Fibroblast of the conjunctiva (primary cell): Measurements from ENCODE around the gene C19orf44.

Experiments used
- DNase-seq: peaks from one replicate; pipeline ENCODE4 v3.0.0-alpha.2; 2010; ENCODE audit warnings: low read depth

Gene C19orf44

DNA sequence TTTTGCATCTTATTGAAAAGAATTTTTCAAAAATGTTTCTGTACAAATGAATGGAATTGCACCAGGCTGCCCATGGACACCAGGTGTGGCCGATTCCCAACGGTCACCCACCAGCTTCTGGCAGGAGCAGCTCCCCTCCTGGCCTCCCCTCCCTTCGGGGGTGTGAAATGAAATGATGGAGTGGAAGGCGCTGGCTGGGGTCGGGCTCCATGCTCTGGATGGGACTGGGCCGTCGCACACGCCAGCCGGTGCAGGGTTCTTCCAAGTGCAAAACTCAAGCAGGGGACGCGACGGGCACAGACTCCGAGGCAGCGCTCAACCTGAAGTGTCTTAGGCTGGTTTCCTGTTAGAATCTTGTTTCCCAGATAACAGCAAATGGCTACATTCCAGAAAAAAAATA is 21.9 kb downstream of the C19orf44 start:
- DNase-seq = no peak

DNA sequence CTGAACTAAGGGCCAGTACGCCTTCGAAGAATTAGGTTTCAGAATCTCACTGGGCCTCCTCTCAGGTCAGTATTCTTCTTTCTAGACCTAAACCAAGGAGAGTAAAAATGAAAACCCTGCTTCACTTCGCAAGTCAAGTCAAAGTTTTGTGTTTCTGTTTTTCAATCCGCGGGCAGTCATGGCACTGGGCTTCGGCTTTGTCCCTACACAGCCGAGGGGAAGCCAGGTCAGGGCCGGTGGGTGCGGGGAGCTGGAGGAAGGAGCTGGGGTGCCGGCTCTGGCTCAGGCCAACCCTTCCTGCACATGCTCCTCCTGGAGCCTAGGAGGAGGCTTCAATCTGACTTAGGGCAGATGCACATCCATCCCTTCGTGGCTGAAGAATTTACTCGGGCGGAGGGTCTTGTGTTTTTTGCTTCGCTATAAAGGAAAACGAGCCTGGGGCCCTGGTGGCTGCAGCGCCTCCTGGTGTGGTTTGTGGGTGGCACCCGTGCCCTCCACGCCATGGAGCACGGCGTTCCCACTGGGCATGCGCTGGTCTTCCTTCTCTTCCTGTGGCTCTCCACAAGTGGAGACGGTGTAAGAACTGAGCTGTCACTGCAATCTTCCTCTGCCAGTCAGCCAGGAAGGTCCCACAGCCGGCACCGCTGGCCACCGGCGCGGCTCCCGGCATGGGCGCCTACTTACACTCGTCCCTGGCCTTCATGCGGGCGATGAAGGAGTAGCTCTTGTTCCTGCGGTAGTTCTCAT is 22.5 kb downstream of the C19orf44 start:
- no peak for DNase-seq

DNA sequence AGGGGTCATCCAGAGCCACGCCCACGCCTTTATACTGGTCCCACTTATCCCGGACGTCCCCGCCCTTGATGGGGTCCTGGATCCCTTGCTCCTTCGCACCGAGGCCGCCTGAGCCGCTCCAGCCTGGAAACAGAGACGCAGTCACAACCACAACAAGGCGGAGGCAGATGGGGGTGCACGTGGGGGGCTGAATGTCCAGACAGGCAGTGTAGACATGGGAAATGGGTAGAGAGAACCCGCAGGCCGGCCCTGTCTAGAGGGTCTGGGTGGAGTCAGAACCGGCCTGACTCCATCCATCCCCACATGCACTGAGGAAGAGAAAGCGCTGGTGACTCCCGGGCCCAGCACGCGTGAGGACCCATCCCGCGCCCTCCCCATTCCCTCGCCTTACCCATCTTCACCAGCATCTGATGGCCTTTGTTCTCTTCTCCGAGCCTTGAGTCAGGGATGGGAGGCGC is 23.1 kb downstream of the C19orf44 start:
- no peak for DNase-seq

DNA sequence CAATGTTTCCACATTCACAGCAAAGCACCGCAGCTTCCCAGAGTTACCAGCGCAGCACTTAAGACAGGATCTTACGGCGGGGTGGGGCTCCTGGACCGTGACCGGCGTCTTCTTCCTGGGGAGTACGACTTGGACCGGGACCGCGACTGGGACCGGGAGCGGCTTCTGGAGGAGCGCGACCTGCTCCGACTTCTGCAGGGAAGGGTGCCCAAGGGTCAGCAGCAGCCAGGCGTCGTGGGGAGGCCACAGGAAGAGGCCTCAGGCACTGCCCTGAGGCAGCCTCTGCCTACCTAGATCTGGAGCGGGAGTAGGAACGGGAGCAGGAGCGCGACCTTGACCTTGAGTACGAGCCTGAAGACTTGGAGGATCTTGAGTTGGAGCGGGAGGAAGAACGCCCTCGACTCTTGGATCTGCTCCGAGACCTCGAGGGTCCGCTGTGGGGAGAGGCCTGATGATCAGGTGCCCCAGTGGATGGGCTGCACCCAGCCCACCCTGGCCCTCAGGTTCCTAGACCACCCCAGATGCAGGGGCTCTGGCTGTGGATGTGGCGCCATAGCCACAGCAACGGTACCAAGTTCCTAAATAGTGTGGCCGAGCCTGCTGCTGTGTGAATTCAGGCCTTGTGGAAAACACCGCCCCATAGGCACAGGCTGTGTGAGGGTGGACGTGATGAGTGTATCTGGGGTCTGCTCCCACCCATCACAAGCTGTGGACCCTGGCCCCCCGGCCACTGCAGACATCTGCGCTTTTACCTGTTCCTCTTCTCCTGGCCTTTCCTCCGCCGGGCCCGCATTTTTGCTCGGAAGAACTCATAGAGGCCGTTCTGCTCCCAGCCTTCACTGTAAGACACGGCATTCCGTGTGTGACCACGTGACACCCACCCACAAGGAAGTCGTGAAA is 24.1 kb downstream of the C19orf44 start:
- DNase-seq = no peak

DNA sequence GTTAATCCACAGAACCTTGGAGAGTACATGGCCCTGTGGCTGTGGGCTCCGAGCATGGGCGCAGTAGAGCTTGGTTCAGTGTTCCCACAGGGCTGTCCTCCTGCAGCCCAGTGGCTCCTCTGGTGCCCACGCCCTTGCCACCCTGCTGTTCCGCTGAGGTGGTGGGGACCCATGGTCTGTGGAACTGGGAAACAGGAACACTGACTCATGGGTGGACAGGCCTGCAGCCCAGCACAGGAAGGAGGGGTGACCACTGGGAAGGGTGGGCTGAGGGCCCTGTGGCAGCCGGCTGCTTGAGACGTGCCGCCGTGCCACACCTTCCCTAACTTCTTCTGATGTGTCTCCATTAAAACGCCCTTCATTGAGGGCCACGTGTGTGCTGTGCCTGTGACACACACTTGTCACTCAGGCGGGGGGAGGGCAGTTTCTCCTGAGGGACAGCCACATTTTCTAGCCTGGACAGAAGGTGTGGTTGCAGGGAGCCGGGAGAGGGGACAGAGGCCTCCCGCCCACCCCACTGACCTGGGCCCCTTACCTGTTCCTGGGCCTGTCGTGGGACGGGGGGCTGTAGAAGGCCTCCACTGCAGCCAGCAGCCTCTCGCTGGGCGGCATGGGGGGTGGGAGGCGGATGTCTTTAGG is 24.9 kb downstream of the C19orf44 start:
- no peak for DNase-seq

DNA sequence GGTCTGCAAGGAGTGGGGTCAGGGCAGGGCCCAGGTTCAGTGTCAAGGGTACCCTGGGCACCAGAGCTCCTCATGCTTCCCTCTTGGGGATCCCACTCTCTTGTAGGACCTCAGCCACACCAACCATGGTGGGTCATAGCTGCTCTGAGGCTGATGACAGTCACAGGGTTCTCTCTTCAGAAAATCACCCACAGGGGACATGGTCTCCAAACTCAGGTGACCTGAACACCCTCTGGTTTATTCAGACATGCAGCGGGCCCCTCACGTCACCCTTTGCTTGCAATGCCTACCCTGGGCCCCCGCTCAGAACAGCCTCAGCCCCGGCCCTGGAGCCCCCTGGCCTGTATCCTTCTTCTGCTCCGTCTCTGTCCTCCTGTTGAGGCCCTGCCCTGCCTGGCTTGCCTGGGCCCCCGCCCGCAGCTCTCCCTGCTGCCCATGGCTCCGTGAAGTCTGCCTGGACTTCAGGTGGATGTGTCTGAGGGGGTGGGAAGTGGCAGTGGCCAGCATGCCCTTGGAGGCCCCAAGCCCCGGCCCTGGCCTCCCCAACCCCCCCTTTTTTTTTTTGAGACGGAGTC is 25.6 kb downstream of the C19orf44 start:
- DNase-seq = no peak

DNA sequence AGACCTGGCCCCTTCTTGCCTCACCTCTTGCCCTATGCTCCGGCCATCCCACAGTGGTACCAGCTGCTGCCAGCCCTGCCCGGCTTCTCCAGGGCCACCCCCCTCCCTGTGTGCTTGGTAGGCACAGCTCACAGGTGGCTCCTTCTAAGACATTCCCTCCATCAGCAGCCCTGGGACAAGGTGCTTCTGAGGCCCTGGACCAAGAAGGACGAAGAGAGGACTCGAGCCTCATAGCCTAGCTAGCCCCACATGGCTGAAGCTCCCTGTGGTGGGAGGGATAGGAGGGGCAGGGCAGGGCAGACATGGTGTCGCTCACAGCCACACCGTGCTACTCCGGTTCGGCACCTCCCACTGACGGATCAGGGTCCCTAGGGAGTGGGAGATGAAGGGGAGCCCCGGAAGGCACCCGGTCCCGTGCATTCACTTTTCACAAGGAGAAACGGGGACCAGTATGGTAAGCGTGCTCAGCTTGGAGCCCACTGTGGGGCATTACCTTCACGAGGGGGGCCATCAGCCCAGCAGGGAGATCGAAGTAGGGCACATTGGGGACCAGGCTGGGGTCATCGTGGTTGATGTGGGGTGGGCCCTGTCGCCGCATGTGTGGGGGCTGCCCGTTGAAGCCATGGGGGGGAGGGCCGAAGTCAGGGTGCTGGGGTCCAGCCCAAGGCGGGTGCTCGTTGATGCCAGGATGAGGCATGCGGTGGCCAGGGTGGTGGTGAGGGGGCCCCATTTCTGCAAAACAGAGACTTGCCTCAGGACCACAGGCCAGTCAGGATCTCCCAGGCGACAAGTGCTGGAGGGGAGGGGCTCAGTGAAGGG is 26.6 kb downstream of the C19orf44 start:
- DNase-seq = no peak

DNA sequence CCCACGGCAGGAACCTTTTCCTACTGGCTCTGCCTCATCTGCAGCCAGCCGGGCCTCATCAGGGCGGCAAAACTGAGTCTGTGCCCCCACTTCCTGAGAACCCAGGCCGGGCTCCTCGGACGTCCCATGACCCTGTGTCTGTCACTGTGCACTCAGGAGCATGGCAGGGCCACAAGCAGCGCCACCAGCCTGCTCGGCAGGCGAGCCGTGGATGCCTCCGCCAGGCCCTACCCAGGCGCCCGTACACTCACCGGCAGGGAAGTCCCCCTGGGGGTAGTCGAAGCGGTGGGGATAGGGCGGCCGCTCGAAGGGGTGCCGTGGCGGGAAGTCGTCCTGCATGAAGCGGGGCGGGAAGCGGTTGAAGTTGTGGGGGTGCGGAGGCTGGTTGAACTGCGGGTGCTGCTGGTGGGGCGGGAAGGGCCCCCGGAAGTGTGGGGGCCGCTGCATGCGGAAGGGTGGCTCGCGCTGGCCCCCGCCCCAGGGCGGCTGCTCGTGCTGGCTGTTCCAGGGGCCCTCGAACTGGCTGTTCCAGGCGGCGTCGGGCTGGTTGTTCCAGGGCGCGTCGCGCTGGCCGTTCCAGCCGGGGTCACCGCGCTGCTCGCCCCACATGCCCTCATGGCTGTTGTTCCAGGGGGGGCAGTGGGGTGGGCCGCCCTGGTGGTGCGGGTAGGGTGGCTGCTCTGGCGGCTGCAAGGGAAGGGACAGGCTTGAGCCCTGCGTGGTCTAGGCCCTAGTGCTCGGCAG is 29.0 kb downstream of the C19orf44 start:
- DNase-seq = no peak

DNA sequence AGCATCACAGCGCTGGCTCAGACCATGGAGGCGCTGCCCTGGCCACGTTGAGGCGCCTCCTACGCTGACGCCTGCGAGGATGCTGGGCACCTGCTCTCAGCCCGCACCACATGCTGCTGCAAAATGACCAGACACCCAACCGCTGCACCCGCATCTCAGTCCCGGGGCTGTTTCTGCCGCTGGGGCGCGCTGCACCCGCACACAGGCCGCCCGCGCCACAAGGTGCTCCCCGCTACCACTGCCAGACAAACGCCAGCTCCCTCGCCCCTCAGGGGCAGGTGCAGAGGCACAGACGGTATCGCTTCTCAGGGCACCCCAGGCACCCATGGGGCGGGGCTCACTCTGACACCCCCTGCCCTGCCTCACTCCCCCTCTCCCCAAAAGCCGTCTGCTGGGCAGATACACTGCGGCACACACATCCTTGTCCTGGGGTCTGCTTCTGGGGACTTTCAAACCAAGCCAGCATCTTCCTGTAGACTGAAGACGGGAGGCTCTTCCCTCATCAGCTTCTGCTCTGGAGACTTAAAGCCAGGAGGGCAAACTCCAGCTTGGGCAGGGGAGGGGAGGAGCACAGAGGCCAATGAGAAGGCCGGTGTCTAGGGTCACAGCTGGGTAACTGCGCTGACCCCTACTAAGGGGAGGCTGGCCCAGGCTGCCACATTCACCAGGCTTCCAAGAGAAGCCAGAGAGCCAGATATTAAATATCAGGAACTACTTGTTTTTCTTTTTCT is 29.7 kb downstream of the C19orf44 start:
- DNase-seq = no peak

DNA sequence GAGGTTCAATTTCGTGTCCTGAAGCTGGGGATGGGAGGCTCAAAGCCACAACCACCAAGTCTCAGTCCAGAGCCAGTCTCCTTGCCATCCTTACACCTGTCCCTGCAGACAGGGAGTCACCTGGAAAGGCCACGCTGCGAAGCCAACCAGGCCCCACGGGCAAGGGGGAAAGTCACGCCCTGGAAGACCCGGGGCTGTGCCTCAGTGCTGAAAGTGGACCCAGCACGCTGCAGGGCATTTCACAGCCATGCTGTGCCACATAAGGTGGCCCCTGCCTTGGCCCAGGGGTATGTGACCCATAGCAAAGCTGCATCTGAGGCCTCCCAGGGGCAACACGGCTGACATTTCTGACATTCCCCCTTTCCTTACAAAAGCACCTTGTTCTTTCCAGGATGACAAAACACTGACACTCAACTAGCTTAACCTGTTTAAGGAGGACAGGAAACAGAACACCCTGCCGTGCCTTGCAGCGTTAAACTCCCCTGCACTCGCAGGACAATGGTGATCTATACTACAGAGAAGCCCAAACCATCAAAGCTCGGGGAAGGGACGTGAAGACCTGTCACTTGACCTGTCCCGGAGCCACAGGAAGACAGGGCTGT is 31.2 kb downstream of the C19orf44 start:
- DNase-seq = no peak

DNA sequence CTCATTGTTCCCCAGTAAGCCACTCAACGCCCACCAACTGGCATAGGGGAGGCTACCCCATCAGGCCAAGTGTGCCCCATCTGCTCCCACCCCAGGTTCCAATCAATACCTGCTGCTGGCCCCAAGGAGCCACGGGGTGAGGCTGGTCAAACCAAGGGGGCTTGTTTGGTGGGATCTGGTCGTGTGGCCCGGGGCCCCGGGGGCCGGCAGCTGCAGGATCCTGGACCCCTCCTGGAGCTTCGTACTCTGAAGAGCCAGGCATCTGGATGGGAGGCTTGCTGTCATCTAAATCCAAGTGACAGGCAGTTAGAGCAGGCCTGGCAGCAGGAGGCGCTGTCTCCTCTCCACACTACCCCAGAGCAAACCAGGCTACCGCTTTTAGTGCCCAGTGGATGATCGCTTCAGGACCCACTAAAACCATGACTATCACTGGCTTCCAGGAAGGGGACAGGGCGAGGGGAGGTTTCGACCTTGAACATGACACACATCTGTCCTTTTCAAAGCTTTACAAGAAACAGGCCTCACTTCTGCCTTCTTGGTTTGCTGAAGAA is 31.9 kb downstream of the C19orf44 start:
- no peak for DNase-seq

DNA sequence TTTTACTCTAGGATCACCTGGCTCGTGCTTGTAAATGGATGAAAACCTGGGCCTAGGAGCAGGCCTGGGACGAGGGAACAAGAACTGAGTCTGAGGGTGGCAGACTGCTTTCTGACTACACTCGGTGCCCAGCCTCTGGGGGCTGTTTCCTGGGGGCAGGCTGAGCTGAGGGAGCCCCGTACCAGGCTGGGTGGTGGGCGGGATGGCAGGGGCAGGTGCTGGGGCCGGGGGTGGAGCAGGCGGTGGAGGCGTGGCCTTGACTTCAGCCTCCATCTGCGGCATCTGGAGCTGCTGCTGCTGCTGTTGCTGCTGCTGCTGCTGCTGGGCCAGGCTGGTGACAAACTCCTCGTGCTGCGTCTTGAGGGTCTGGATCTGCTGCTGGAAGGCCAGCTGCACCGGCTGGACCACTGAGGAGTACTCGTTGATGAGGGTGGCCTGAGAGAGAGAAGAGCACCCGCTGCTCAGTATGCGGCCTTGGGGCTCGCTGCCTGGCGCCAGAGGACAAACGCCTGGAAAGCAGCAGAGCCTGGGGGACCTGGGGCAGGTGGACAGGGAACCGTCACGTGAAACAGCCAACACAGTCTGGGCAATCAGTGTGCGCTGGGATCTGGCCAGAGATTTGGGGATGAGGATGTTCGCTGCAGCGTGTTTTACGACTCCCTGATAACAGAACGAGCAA is 33.4 kb downstream of the C19orf44 start:
- DNase-seq = no peak

DNA sequence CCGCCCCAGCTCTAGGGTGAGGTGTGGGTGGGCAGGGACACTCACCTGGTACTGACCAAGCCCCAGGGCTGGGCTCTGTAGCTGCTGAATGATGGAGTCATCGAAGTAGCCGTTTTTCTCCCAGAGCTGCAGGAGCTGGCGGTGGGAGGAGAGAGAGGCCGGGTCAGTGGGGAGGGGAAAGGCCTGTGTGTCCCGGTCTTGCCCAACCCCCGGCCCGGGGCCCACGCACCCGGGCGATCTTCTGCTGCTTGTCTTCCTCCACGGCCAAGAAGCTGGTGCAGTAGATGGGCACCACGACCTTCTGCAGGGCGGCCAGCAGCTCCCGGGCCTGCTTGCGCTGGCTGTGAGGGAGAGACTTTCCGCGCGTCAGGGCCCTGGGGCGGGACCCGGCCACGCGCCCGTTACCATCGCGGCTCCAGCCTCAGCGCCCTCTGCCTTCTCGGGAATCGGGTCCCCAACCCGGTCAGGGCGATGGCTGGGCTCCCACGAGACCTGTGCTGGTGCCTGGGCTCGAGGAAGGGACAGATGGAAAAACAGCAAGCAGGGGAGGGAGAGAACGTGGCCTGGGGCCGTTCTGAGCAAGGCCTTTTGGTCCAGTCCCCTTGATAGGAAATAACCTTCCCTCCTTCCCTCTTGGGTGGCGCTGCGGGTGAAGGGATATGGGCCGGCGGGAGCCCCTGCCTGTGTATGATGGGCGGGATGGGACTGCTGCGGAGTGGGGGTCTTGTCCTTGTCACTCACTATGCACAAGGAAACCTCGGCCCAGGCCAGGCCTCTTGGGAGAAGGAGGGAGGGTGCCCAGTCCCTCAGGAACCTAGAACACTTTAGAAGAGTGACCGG is 34.6 kb downstream of the C19orf44 start:
- no peak for DNase-seq

DNA sequence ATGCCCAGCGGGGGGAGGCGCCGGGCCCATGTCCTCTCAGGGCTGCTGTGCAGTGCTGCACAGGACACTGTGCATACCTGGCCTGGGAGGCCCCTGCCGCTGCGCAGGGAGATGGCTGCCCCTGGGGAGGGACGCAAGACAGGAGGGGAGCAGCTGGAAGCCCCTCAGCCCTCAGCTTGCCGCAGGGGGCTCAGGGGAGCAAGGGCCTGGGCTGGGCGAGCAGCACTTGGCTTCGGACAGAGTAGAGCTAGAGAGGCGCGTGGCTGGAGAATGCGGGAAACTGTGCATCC is 35.1 kb downstream of the C19orf44 start:
- DNase-seq = no peak

DNA sequence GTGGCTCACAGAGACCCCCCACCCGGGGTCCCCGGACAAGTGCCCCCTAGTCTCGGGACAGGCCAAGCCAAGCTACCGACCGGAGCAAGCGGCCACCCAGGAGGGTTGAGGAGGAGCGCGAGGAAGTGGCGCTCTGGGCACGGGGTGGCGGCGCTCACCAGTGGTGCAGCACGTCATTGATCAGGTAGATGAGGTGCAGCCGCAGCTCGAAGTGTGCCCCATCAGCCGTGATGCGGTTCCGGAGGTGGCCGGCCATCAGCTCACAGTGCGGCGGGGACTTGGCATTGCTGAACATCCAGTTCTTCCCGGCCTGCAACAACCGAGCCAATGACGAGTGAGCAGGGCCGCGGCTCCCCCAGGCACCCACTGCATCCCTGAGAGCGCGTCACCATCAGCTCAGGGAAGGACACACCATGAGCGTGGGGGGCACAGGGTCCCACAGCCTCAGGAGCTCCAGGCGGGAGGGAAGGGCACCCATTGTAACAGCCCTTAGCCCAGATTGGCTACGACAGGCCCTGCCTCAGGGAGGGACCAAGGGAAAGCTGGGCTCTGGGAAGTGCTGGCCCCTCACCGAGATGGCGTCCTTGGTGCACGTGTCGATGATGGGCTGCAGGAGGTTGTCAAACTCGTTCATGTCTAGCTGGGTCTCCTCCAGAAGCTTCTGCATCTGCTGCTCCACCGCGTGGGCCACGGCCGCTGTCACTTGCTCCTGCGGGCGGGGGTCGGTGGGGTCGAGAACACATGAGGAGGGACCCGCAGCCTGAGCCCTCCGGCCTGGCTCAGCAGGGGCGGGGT is 36.4 kb downstream of the C19orf44 start:
- no peak for DNase-seq

DNA sequence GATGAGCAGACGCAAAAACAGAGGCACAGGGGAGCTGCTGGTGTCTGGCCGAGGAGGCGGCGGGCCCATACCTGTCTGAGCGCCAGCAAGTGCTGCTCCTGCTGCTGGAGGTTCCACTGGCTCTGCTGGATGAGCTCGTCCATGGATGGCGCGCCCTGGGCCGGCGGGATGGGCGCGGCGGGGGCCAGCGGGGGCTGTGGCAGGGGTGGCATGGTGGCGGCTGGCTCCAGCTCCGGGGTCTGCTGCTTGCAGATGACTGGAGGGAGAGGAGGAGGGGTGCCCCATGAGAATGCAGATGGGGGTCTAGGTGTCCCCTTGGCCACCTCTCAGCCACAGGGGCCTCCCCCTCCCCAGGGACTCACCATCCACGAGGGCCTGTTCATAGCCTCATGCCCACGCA is 39.2 kb downstream of the C19orf44 start:
- no peak for DNase-seq

DNA sequence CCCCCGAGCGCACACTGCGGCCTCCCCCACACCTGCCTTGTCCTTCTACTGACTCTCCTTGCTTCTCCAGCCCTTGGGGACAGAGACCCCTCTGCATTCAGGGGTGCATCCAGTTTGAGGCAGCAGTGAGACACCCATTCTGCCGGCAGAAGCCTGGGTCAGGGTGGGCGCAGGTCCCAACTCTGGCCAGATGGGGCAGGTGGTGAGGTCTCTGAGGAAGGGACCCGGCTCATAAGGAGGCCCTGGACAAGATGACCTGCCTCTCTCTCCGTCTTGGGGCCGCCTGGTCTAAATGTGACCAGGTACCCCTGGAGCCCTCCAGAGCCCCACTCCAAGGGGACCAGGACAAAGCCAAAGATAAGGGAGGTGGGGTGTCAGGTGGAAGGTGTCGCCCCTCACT is 39.9 kb downstream of the C19orf44 start:
- no peak for DNase-seq
